SU-DHL-6 (cell line): ENCODE measurements around the gene ZNF785.

ENCODE experiments used
- H2AFZ ChIP-seq: fragments of 200-600 bp; sonication (generic); 2 replicates; pipeline ENCODE4 v1.6.1; 2014; ENCODE audit warnings: low read depth, mild to moderate bottlenecking, moderate library complexity, mixed read lengths, antibody characterized with exemption, low read length; ENCODE audit not compliant: severe bottlenecking
- H3F3A ChIP-seq: fragments of 200-600 bp; shearing (Covaris generic); 2 replicates; pipeline ENCODE4 v1.6.0; 2016; ENCODE audit warnings: antibody characterized with exemption, mild to moderate bottlenecking; ENCODE audit not compliant: insufficient read depth
- H3K27ac ChIP-seq: fragments of 200-600 bp; sonication (generic); 2 replicates; pipeline ENCODE4 v1.5.1; 2016; ENCODE audit warnings: low read depth, mild to moderate bottlenecking, low read length, moderate library complexity, mixed read lengths
- H3K27me3 ChIP-seq: fragments of 200-600 bp; sonication (generic), shearing (Covaris generic); 2 replicates; pipeline ENCODE4 v1.6.0; 2014; ENCODE audit warnings: mild to moderate bottlenecking, low read length
- H3K36me3 ChIP-seq: fragments of 200-600 bp; sonication (generic); 2 replicates; pipeline ENCODE4 v1.6.1; 2014; ENCODE audit warnings: mild to moderate bottlenecking, low read length, mixed read lengths
- H3K4me2 ChIP-seq: fragments of 300-600, 200-600 bp; shearing (Covaris generic), sonication (generic); 2 replicates; pipeline ENCODE4 v1.6.0; 2014; ENCODE audit warnings: low read length, low read depth, mild to moderate bottlenecking; ENCODE audit not compliant: poor library complexity, severe bottlenecking
- H3K4me3 ChIP-seq: fragments of 200-600 bp; sonication (generic); 2 replicates; pipeline ENCODE4 v1.5.1; 2014; ENCODE audit warnings: antibody characterized with exemption, low read length, mild to moderate bottlenecking, mixed read lengths; ENCODE audit not compliant: insufficient read depth, poor library complexity, severe bottlenecking
- H3K79me2 ChIP-seq: fragments of 200-600 bp; sonication (generic); 2 replicates; pipeline ENCODE4 v1.6.1; 2014; ENCODE audit warnings: mild to moderate bottlenecking, low read length, moderate library complexity; ENCODE audit not compliant: insufficient read depth
- H3K9ac ChIP-seq: fragments of 200-600 bp; sonication (generic); 2 replicates; pipeline ENCODE4 v1.7.0; 2014; ENCODE audit warnings: mild to moderate bottlenecking, low read length
- H3K9me2 ChIP-seq: fragments of 200-600 bp; sonication (generic); replicated peaks from 2 replicates; pipeline ENCODE4 v1.6.1; 2014; ENCODE audit warnings: low read length; ENCODE audit not compliant: insufficient read depth
- H3K9me3 ChIP-seq: fragments of 200-600 bp; sonication (generic); 2 replicates; pipeline ENCODE4 v1.6.1; 2014; ENCODE audit warnings: low read length, mixed read lengths; ENCODE audit not compliant: insufficient read depth
- H4K20me1 ChIP-seq: fragments of 200-600 bp; sonication (generic); 2 replicates; pipeline ENCODE4 v1.6.1; 2014; ENCODE audit warnings: low read depth, mild to moderate bottlenecking, antibody characterized with exemption, low read length, moderate library complexity, mixed read lengths
- EZH2phosphoT487 ChIP-seq: fragments of 200-600 bp; sonication (generic), shearing (Covaris generic); conservative IDR thresholded peaks from 2 replicates; pipeline ENCODE4 v1.6.1; 2018; ENCODE audit warnings: mild to moderate bottlenecking, antibody characterized with exemption, low read length, moderate library complexity, mixed read lengths
- TF ChIP-seq, protein P1 (sequence below): fragments of 200-600 bp; sonication (generic); IDR thresholded peaks from one replicate; pipeline ENCODE4 v1.5.1; 2017; ENCODE audit warnings: antibody characterized with exemption, mild to moderate bottlenecking, low read length, moderate library complexity; ENCODE audit not compliant: insufficient read depth, poor library complexity, severe bottlenecking

ZNF785 gene

GRCh38 chr16:30574678-30575077 lies 10.8 kb downstream of the ZNF785 start:
- no peaks in the 10 kb centered on the region for H3K9me3 ChIP-seq
- TF ChIP-seq EZH2phosphoT487: no peak
- TF ChIP-seq, protein P1, sequence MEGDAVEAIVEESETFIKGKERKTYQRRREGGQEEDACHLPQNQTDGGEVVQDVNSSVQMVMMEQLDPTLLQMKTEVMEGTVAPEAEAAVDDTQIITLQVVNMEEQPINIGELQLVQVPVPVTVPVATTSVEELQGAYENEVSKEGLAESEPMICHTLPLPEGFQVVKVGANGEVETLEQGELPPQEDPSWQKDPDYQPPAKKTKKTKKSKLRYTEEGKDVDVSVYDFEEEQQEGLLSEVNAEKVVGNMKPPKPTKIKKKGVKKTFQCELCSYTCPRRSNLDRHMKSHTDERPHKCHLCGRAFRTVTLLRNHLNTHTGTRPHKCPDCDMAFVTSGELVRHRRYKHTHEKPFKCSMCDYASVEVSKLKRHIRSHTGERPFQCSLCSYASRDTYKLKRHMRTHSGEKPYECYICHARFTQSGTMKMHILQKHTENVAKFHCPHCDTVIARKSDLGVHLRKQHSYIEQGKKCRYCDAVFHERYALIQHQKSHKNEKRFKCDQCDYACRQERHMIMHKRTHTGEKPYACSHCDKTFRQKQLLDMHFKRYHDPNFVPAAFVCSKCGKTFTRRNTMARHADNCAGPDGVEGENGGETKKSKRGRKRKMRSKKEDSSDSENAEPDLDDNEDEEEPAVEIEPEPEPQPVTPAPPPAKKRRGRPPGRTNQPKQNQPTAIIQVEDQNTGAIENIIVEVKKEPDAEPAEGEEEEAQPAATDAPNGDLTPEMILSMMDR: no peak
- peak overlapping the region; percentile 23 for H3K4me2 ChIP-seq
- no peaks in the 10 kb centered on the region for H4K20me1 ChIP-seq
- no peaks in the 10 kb centered on the region for H3F3A ChIP-seq
- peaks cover 27% of the 10 kb centered on the region for H3K79me2 ChIP-seq
- no peaks in the 10 kb centered on the region for H3K9me2 ChIP-seq
- H3K4me3 ChIP-seq: no peak overlapping the region
- no peaks in the 10 kb centered on the region for H3K27me3 ChIP-seq
- H3K36me3 ChIP-seq: no peaks in the 10 kb centered on the region
- H3K9ac ChIP-seq: no peak overlapping the region
- H2AFZ ChIP-seq: no peak overlapping the region
- no peak overlapping the region for H3K27ac ChIP-seq

- H4K20me1 ChIP-seq: no peaks in the 10 kb centered on the region
- H3F3A ChIP-seq: no peaks in the 10 kb centered on the region
- H3K36me3 ChIP-seq: no peaks in the 10 kb centered on the region
- peak within 1 kb of the TSS; percentile 77 for H3K27ac ChIP-seq
- no peaks in the 10 kb centered on the region for H3K9me3 ChIP-seq
- H3K9ac ChIP-seq: peak within 1 kb of the TSS; percentile 77
- no peaks in the 10 kb centered on the region for H3K27me3 ChIP-seq
- peak within 1 kb of the TSS; percentile 89 for H2AFZ ChIP-seq
- TF ChIP-seq, protein P1: no peak
- TF ChIP-seq EZH2phosphoT487: no peak
- H3K4me3 ChIP-seq: peak within 1 kb of the TSS; percentile 73
- H3K79me2 ChIP-seq: peaks cover 27% of the 10 kb centered on the region
- H3K4me2 ChIP-seq: peak within 1 kb of the TSS; percentile 72
- H3K9me2 ChIP-seq: no peaks in the 10 kb centered on the region
Measured at GRCh38 chr16:30571445-30572322, 13.8 kb downstream of the ZNF785 start, which contains the start of gene ZNF688. TSS of gene ZNF688 (minus strand) at chr16:30571714. CDS start at chr16:30571629, 85 bp downstream.

DNA sequence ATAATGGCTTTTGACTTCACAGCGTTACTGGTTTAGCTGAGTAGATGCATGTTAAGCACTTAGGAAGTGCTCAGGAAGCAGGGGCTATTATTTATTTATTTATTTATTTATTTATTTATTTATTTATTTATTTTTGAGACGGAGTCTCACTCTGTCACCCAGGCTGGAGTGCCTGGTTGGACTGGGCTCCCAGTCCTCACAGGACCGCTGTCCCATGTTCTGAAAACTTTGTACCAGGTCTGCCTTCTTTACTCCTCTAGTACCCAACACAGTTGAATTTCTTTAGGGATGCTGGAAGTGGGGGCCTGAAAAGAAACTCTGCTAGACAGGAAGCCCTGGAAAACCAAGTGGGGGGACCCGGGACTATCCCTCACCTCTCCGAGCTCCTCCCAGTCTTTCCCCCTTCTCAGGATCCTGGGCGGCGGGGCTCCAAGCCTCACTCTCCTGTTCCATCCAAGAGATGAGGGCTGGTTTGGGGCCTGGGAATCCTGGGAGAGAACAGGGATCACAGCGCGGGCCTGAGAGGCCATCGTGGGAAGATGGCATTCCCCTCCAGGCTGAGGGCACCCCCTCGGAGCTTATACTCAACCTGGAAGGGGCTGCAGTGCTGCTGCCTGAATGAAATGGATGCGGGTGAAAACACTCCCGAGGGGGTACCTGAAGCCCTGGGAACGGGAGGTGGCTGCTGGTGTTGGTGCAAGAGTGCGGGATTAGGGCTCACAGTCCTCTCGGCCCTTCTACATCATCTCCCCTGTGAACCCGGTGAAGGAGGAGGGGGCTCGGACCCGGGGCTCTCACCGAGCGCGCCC lies 14.7 kb downstream of the ZNF785 start:
- no peaks in the 10 kb centered on the region for H4K20me1 ChIP-seq

More for the DNA sequence above, 14.7 kb downstream of the ZNF785 start:
- H3F3A ChIP-seq: no peaks in the 10 kb centered on the region
- peak overlapping the region; percentile 89 for H2AFZ ChIP-seq
- peak overlapping the region; percentile 77 for H3K9ac ChIP-seq
- no peaks in the 10 kb centered on the region for H3K9me2 ChIP-seq
- no peaks in the 10 kb centered on the region for H3K27me3 ChIP-seq
- H3K27ac ChIP-seq: peak overlapping the region; percentile 77
- H3K4me2 ChIP-seq: peak overlapping the region; percentile 72
- no peaks in the 10 kb centered on the region for H3K9me3 ChIP-seq
- H3K79me2 ChIP-seq: peaks cover 23% of the 10 kb centered on the region
- H3K36me3 ChIP-seq: no peaks in the 10 kb centered on the region
- TF ChIP-seq, protein P1: no peak
- TF ChIP-seq EZH2phosphoT487: no peak
- H3K4me3 ChIP-seq: peak overlapping the region; percentile 73
